ENCODE results near the gene ZNF575. TPM values are rescaled to one million over a fixed set of nuclear protein-coding genes. Genes with fewer than 3 reads are reported as not detected.

ZNF575 gene
- total and polyA plus RNA-seq, 2 experiments from 2014 or later, result 0.10 to 0.65 TPM

- Mint-ChIP-seq H3K9me3 (peaks cover 4% of the 10 kb centered on the region; the same call in 1 of the 3 replicates), H3K4me3 (peak overlapping the region; percentile 83), H3K36me3 (ENCODE audit: low read depth) (peaks cover 18% of the 10 kb centered on the region), H3K27me3 (ENCODE audit: insufficient read depth, low read depth, poor library complexity) (peaks cover 4% of the 10 kb centered on the region), H3K27ac (peak overlapping the region; percentile 96), H3K4me1 (peaks cover 10% of the 10 kb centered on the region)
- Histone ChIP-seq H3K4me3 (peak overlapping the region; percentile 57), H4K20me1 (replicated peaks; ENCODE audit: insufficient read depth) (no peaks in the 10 kb centered on the region; the same call in none of the 2 replicates), H3F3A (replicated peaks; ENCODE audit: low read depth) (peaks cover 12% of the 10 kb centered on the region), H3K79me2 (replicated peaks; ENCODE audit: insufficient read depth) (no peaks in the 10 kb centered on the region), H2AFZ (peak overlapping the region; percentile 34), H3K4me1 (ENCODE audit: insufficient read depth) (peaks cover 6% of the 10 kb centered on the region; the same call in 1 of the 2 replicates), H3K27me3 (ENCODE audit: insufficient read depth) (peaks cover 8% of the 10 kb centered on the region; the same call in 1 of the 2 replicates), H3K27ac (ENCODE audit: low read depth) (peak overlapping the region; percentile 78), H3K4me2 (peak overlapping the region; percentile 87), H3K36me3 (ENCODE audit: insufficient read depth) (peaks cover 8% of the 10 kb centered on the region; the same call in 1 of the 2 replicates), H3K9me2 (ENCODE audit: insufficient read depth) (0 out of 2 replicates have a peak, but pooled peaks cover 3% of the 10 kb centered on the region)
- TF ChIP-seq POLR2AphosphoS5 (IDR thresholded peaks at IDR 0.05; ENCODE audit: low read depth), result peak; percentile 32
- TF ChIP-seq CREB1 (CRISPR knock-in tag; IDR thresholded peaks at IDR 0.05; ENCODE audit: low read depth), result no peak
- ATAC-seq (peak; percentile 76), DNase-seq (ENCODE audit: low spot score) (peak; percentile 100)
Measured at GRCh38 chr19:43533546-43534304, 737 bp downstream of the ZNF575 start.

GRCh38 chr19:43534305-43534815 lies 1.4 kb downstream of the ZNF575 start:
- Histone ChIP-seq H3K36me3 (ENCODE audit: insufficient read depth) (peaks cover 15% of the 10 kb centered on the region), H3K27me3 (ENCODE audit: insufficient read depth) (0 out of 2 replicates have a peak, but pooled peaks cover 8% of the 10 kb centered on the region), H2AFZ (peak overlapping the region; percentile 33; the same call in 1 of the 2 replicates), H3K79me2 (replicated peaks; ENCODE audit: insufficient read depth) (no peaks in the 10 kb centered on the region), H4K20me1 (replicated peaks; ENCODE audit: insufficient read depth) (no peaks in the 10 kb centered on the region; the same call in none of the 2 replicates), H3K27ac (ENCODE audit: low read depth) (peak overlapping the region; percentile 43), H3K4me1 (ENCODE audit: insufficient read depth) (peaks cover 6% of the 10 kb centered on the region; the same call in 1 of the 2 replicates), H3K9me2 (ENCODE audit: insufficient read depth) (0 out of 2 replicates have a peak, but pooled peaks cover 3% of the 10 kb centered on the region), H3F3A (replicated peaks; ENCODE audit: low read depth) (peaks cover 12% of the 10 kb centered on the region), H3K4me3 (peak overlapping the region; percentile 57), H3K4me2 (peak overlapping the region; percentile 87)
- H3K27ac Mint-ChIP-seq, result 0 out of 2 replicates have a peak overlapping the region, but pooled peaks have one; percentile 40
- peaks cover 24% of the 10 kb centered on the region for H3K36me3 Mint-ChIP-seq (ENCODE audit: low read depth)
- DNase-seq (ENCODE audit: low spot score), result no peak
- H3K27me3 Mint-ChIP-seq (ENCODE audit: insufficient read depth, low read depth, poor library complexity), result peaks cover 4% of the 10 kb centered on the region
- H3K4me1 Mint-ChIP-seq, result peaks cover 10% of the 10 kb centered on the region
- H3K9me3 Mint-ChIP-seq, result peaks cover 9% of the 10 kb centered on the region
- TF ChIP-seq ETS1 (IDR thresholded peaks at IDR 0.05) (no peak), ZNF114 (CRISPR knock-in tag; IDR thresholded peaks at IDR 0.05) (no peak), ZNF462 (CRISPR knock-in tag; IDR thresholded peaks at IDR 0.05) (no peak), EZH2 (IDR thresholded peaks at IDR 0.05; ENCODE audit: low read depth, unreplicated experiment) (no peak), CREB1 (CRISPR knock-in tag; IDR thresholded peaks at IDR 0.05; ENCODE audit: low read depth) (no peak), POLR2AphosphoS5 (IDR thresholded peaks at IDR 0.05; ENCODE audit: low read depth) (no peak)
- no peak for ATAC-seq
- H3K4me3 Mint-ChIP-seq, result peak overlapping the region; percentile 83

Measured in GM23338 (cell line).